B cell (primary cell): ENCODE measurements around the gene HGS.

Source experiments
- EZH2 ChIP-seq: IDR thresholded peaks from 2 replicates; pipeline ENCODE4 v1.6.1; 2012; ENCODE audit warnings: borderline replicate concordance, low read depth, mild to moderate bottlenecking, moderate library complexity, low read length; ENCODE audit not compliant: insufficient read depth, poor library complexity, severe bottlenecking
- TF ChIP-seq, protein P1 (sequence below): fragments of 200-600 bp; IDR thresholded peaks from one replicate; pipeline ENCODE4 v1.8.0; 2022; ENCODE audit warnings: antibody characterized with exemption, mild to moderate bottlenecking

DNA sequence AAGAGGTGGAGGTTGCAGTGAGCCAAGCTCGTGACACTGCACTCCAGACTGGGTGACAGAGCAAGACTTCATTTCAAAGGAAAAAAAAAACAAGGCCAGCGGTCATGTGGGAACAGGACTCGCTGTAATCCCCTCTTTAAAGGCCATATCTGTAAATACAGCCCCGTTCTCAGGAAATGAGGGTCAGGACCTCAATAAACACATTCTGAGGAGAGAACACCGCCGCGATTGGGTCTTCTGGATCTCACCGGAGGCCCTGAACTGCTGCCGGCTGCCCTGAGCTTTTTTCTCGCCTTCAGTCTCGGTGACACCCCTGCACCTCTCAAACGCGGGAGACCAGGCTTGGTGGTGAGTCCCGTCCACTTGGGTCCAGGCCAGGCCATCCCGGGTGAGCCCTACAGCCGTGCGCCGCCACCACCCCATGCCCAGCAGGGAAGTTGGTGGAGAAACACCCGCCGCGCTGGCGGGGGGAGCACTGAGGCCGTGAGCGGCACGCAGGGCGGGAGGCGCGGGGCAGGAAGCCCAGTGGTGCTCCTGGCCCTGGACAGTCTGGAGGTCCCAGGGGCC is 56.7 kb downstream of the HGS start:
- TF ChIP-seq, protein P1, sequence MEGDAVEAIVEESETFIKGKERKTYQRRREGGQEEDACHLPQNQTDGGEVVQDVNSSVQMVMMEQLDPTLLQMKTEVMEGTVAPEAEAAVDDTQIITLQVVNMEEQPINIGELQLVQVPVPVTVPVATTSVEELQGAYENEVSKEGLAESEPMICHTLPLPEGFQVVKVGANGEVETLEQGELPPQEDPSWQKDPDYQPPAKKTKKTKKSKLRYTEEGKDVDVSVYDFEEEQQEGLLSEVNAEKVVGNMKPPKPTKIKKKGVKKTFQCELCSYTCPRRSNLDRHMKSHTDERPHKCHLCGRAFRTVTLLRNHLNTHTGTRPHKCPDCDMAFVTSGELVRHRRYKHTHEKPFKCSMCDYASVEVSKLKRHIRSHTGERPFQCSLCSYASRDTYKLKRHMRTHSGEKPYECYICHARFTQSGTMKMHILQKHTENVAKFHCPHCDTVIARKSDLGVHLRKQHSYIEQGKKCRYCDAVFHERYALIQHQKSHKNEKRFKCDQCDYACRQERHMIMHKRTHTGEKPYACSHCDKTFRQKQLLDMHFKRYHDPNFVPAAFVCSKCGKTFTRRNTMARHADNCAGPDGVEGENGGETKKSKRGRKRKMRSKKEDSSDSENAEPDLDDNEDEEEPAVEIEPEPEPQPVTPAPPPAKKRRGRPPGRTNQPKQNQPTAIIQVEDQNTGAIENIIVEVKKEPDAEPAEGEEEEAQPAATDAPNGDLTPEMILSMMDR, result no peak
- no peak for TF ChIP-seq EZH2
